ENCODE measurements around the gene MICAL3. TPM values are rescaled to one million over a fixed set of nuclear protein-coding genes. Genes with fewer than 3 reads are reported as not detected.

Gene MICAL3
- total RNA-seq, 4 donors from 2014 or later: 24.3 to 29.7 (median 28.2) TPM

- TF ChIP-seq CTCF (IDR thresholded peaks at IDR 0.05): no peak
- no peak for TF ChIP-seq POLR2A (IDR thresholded peaks at IDR 0.05)
- DNase-seq (ENCODE audit: low spot score in 2 of 2): no peak
- H3K4me3 ChIP-seq (ENCODE audit: low read depth, poor library complexity, severe bottlenecking): no peak overlapping the region
- 50 to 93% methylated on average over 2 of the region's 2 CpGs for WGBS, 2 donors
- intact Hi-C loops (cut with DNase I; ENCODE audit: low total_unique reads): no loop called here
Observed at GRCh38 chr22:17806437-17806836, 217.9 kb downstream of the MICAL3 start.

GRCh38 chr22:17804331-17805080 lies 219.9 kb downstream of the MICAL3 start:
- intact Hi-C loops (cut with DNase I; ENCODE audit: low total_unique reads): no loop called here
- DNase-seq (ENCODE audit: low spot score in 2 of 2): no peak
- no peak overlapping the region for H3K4me3 ChIP-seq (ENCODE audit: low read depth, poor library complexity, severe bottlenecking)
- TF ChIP-seq CTCF (IDR thresholded peaks at IDR 0.05): no peak
- no peak for TF ChIP-seq POLR2A (IDR thresholded peaks at IDR 0.05)
- 79 to 86% methylated on average over 18 to 19 of the region's 22 CpGs for WGBS, 2 donors

GRCh38 chr22:17803609-17804270 lies 220.6 kb downstream of the MICAL3 start:
- intact Hi-C loops (cut with DNase I; ENCODE audit: low total_unique reads): no loop called here
- no peak for DNase-seq (ENCODE audit: low spot score in 2 of 2)
- 64 to 80% methylated on average over 20 of the region's 20 CpGs for WGBS, 2 donors

GRCh38 chr22:17802822-17803221 lies 221.5 kb downstream of the MICAL3 start:
- 74 to 77% methylated on average over 2 of the region's 2 CpGs for WGBS, 2 donors
- H3K4me3 ChIP-seq (ENCODE audit: low read depth, poor library complexity, severe bottlenecking): no peak overlapping the region
- intact Hi-C loops (cut with DNase I; ENCODE audit: low total_unique reads): no loop called here
- TF ChIP-seq CTCF (IDR thresholded peaks at IDR 0.05) (no peak), POLR2A (IDR thresholded peaks at IDR 0.05) (no peak)
- DNase-seq (ENCODE audit: low spot score in 2 of 2): no peak

More at GRCh38 chr22:17803609-17804270, 220.6 kb downstream of the MICAL3 start:
- no peak for TF ChIP-seq POLR2A (IDR thresholded peaks at IDR 0.05)
- no peak for TF ChIP-seq CTCF (IDR thresholded peaks at IDR 0.05)
- H3K4me3 ChIP-seq (ENCODE audit: low read depth, poor library complexity, severe bottlenecking): no peak overlapping the region

- intact Hi-C loops (cut with DNase I; ENCODE audit: low total_unique reads): no loop called here
- WGBS, 2 donors: 90 to 93% methylated on average over 10 of the region's 10 CpGs
- no peak for DNase-seq (ENCODE audit: low spot score in 2 of 2)
- no peak overlapping the region for H3K4me3 ChIP-seq (ENCODE audit: low read depth, poor library complexity, severe bottlenecking)
- TF ChIP-seq POLR2A (IDR thresholded peaks at IDR 0.05) (no peak), CTCF (IDR thresholded peaks at IDR 0.05) (no peak)
Observed at GRCh38 chr22:17802411-17802810, 221.9 kb downstream of the MICAL3 start.
